Measurements from ENCODE around the gene OFD1. TPM values are rescaled to one million over a fixed set of nuclear protein-coding genes. Genes with fewer than 3 reads are reported as not detected.

OFD1 gene, protein sequence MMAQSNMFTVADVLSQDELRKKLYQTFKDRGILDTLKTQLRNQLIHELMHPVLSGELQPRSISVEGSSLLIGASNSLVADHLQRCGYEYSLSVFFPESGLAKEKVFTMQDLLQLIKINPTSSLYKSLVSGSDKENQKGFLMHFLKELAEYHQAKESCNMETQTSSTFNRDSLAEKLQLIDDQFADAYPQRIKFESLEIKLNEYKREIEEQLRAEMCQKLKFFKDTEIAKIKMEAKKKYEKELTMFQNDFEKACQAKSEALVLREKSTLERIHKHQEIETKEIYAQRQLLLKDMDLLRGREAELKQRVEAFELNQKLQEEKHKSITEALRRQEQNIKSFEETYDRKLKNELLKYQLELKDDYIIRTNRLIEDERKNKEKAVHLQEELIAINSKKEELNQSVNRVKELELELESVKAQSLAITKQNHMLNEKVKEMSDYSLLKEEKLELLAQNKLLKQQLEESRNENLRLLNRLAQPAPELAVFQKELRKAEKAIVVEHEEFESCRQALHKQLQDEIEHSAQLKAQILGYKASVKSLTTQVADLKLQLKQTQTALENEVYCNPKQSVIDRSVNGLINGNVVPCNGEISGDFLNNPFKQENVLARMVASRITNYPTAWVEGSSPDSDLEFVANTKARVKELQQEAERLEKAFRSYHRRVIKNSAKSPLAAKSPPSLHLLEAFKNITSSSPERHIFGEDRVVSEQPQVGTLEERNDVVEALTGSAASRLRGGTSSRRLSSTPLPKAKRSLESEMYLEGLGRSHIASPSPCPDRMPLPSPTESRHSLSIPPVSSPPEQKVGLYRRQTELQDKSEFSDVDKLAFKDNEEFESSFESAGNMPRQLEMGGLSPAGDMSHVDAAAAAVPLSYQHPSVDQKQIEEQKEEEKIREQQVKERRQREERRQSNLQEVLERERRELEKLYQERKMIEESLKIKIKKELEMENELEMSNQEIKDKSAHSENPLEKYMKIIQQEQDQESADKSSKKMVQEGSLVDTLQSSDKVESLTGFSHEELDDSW
- total RNA-seq = 10 to 100 TPM; 27.5 to 36.6 TPM

DNA sequence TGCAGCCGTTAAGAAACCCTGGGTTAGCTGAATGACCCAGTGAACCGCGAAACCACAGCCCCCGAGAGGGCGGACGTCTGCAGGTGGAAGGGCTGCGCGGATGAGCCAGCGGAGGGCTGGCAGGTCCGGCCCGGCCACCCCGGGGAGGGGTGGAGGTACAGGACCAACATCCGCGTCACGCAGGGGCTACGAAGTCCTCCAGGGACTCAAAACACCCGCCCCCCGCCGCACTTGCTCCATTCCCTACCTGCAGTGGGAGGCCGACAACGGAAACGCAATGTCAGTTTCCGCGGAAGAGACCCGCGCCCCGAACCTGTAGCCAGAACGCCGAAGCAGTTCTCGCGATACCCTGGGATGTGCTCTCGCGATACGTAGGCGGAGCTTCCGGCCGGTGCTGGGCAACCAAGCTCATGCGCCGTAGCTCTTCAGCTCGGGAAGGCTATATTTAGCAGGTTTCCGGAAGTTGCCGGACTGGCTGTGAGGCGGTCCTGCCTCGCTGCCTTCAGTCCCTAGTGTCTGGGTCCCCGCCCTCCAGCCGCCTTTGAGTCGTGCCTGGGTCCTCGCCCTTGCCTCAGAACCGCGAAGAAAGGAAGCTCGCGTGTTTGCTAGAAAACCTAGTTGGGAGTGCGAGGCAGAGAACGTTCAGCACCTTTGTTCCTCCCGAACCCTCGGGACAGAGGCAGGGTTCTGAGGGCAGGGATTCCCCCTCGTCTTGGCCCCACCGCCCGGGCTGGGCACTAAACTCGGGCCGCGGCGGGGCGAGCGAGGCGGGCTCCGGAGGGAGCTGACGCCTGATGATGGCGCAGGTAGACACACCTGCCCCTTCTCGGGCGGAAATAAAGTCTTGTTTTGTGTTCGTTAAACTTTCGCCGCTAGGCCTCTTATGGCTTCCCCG, at the start of gene OFD1, which contains the start of gene TRAPPC2:
OFD1 (plus strand) TSS at position 471 of the 895 bp plus-strand sequence; CDS start at position 795, 324 bp downstream.
TRAPPC2 (minus strand) TSS at position 343 of the 895 bp plus-strand sequence. CDS start 14,657 bp downstream, outside the sequence.
- ATAC-seq = peak; percentile 95
- Histone ChIP-seq H3K27me3 (no peaks in the 10 kb centered on the region), H3K4me3 (peak within 1 kb of the TSS; percentile 43 to 92), H3K4me1 (peaks cover 33% of the 10 kb centered on the region), H3K9me3 (no peaks in the 10 kb centered on the region), H3K36me3 (replicated peaks in 1 of 2; ENCODE audit: insufficient read depth in 1 of 2, low read depth in 2 of 2) (no peaks in the 10 kb centered on the region), H3K27ac (peak within 1 kb of the TSS; percentile 89 to 97 (median 92))
- intact Hi-C loops (cut with DNase I) = no loop called here
- 0% methylated on average over 6 to 64 of the region's 75 CpGs for WGBS, 2 donors
- peak; percentile 91 to 98 (median 96) for DNase-seq
- TF ChIP-seq, protein P1, sequence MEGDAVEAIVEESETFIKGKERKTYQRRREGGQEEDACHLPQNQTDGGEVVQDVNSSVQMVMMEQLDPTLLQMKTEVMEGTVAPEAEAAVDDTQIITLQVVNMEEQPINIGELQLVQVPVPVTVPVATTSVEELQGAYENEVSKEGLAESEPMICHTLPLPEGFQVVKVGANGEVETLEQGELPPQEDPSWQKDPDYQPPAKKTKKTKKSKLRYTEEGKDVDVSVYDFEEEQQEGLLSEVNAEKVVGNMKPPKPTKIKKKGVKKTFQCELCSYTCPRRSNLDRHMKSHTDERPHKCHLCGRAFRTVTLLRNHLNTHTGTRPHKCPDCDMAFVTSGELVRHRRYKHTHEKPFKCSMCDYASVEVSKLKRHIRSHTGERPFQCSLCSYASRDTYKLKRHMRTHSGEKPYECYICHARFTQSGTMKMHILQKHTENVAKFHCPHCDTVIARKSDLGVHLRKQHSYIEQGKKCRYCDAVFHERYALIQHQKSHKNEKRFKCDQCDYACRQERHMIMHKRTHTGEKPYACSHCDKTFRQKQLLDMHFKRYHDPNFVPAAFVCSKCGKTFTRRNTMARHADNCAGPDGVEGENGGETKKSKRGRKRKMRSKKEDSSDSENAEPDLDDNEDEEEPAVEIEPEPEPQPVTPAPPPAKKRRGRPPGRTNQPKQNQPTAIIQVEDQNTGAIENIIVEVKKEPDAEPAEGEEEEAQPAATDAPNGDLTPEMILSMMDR (IDR thresholded peaks at IDR 0.05) = peak in 1 of 7 experiments; percentile 9
- peak; percentile 98 to 99 (median 99) for TF ChIP-seq POLR2A (IDR thresholded peaks at IDR 0.05)

DNA sequence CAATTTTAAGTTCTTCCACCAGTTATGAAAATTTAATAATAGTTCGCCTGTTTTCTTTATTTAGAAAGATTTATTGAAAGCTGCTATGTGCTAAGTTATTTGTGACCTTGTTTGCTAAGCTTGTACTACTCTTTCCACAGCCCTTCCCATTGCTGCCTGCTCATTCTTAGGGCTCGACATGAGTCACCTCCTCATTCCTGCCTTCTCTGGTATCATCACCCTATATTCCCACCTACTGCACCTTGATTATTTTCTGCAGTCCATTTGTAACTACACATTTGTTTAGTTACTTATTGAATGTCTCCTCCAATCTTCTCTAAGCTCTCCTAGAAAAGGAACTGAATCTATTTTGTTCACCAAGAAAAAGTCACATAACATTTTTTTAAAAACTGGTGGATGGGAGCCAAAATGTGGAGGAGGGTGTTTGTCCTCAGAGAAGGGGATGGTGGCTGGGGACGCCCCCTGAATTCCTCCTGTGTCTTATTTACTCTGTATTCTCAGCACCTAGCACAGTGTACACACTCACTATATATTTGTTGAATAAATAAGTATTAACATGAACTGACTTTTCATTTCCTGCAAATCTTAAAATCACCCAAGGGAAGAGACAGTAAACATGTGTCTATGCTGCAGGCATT, 49.3 kb upstream of the OFD1 start:
- 34 to 35% methylated on average over 3 of the region's 3 CpGs for WGBS, 2 donors
- no peaks in the 10 kb centered on the region for H3K9me3 ChIP-seq
- TF ChIP-seq POLR2A (IDR thresholded peaks at IDR 0.05) = no peak
- TF ChIP-seq, protein P1 (IDR thresholded peaks at IDR 0.05) = no peak
- H3K4me1 ChIP-seq = no peaks in the 10 kb centered on the region
- no peak overlapping the region for H3K4me3 ChIP-seq
- DNase-seq (no peak), ATAC-seq (no peak)
- H3K36me3 ChIP-seq (replicated peaks in 1 of 2; ENCODE audit: insufficient read depth in 1 of 2, low read depth in 2 of 2) = no peaks in the 10 kb centered on the region
- no peaks in the 10 kb centered on the region for H3K27me3 ChIP-seq
- intact Hi-C loops (cut with DNase I) = no loop called here
- no peak overlapping the region for H3K27ac ChIP-seq

DNA sequence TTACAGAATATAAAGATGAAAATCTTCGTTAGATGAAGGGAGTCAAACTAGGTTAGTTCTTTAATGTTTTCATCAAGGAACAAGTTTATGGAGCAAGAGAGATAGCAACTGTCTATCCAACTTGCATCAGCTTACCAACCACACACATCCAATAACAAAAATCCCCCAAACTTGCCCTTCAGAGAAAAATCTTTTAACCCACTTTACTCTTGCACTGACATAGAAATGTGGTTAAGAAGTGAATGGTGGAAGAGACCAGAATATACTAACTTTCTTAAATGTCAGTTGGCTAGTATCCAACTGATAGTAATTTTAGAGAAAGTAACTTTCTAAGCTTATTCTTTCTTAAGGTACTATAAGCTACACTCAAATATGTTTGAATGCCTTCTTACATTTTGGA, 47.3 kb upstream of the OFD1 start:
- Histone ChIP-seq H3K4me3 (no peak overlapping the region), H3K27ac (no peak overlapping the region), H3K4me1 (peaks cover 12% of the 10 kb centered on the region), H3K36me3 (replicated peaks in 1 of 2; ENCODE audit: insufficient read depth in 1 of 2, low read depth in 2 of 2) (no peaks in the 10 kb centered on the region), H3K27me3 (no peaks in the 10 kb centered on the region), H3K9me3 (no peaks in the 10 kb centered on the region)
- intact Hi-C loops (cut with DNase I) = no loop called here
- no peak for ATAC-seq
- no peak for DNase-seq
- TF ChIP-seq, protein P1 (IDR thresholded peaks at IDR 0.05) = no peak
- no peak for TF ChIP-seq POLR2A (IDR thresholded peaks at IDR 0.05)
- 89 to 90% methylated on average over 1 of the region's 1 CpG for WGBS, 2 donors

All from body of pancreas (tissue), 4 donors.